Measurements from ENCODE around the gene ZNF625.

- TF ChIP-seq CTCF (conservative IDR thresholded peaks at IDR 0.05): no peak
- no peak for TF ChIP-seq ZFX (IDR thresholded peaks at IDR 0.05)
Measured at GRCh38 chr19:12145348-12145747, 11.2 kb downstream of the ZNF625 start.
